Neutrophil (primary cell): Measurements from ENCODE around the gene TMEM229B.

Experiments
- H3K27ac ChIP-seq: fragments of 200-600 bp; sonication (generic); 2 replicates; pipeline ENCODE4 v1.5.1; 2016; ENCODE audit warnings: mild to moderate bottlenecking, moderate library complexity
- H3K27me3 ChIP-seq: fragments of 200-600 bp; sonication (generic); 2 replicates; pipeline ENCODE4 v1.6.0; 2016; ENCODE audit warnings: mild to moderate bottlenecking
- H3K36me3 ChIP-seq: fragments of 200-600 bp; sonication (generic); 2 replicates; pipeline ENCODE4 v1.5.1; 2017
- H3K4me1 ChIP-seq, 2 experiments: fragments of 200-600 bp in 1 of 2; sonication (generic) in 1 of 2; 1 replicate in 1 of 2; 2 replicates in 1 of 2; pipeline versions ENCODE4 v1.5.1 to v1.6.1; 2013 to 2016; ENCODE audit warnings: low read depth in 1 of 2, low read length in 1 of 2, mild to moderate bottlenecking in 1 of 2, moderate library complexity in 1 of 2; ENCODE audit not compliant: control insufficient read depth in 1 of 2, insufficient read depth in 1 of 2
- H3K4me3 ChIP-seq, 2 experiments: fragments of 200-600 bp in 1 of 2; sonication (generic) in 1 of 2; 1 replicate in 1 of 2; 2 replicates in 1 of 2; pipeline ENCODE4 v1.5.1; 2013 to 2016; ENCODE audit warnings: low read depth in 1 of 2, low read length in 1 of 2, mild to moderate bottlenecking in 1 of 2, moderate library complexity in 1 of 2
- H3K9me3 ChIP-seq: fragments of 200-600 bp; sonication (generic); 2 replicates; pipeline ENCODE4 v1.5.1; 2016
- TF ChIP-seq, protein P1 (sequence below): fragments of 200-600 bp; sonication (generic); IDR thresholded peaks from 2 replicates; pipeline ENCODE4 v1.5.1; 2016; ENCODE audit warnings: antibody characterized with exemption

The TMEM229B gene

DNA sequence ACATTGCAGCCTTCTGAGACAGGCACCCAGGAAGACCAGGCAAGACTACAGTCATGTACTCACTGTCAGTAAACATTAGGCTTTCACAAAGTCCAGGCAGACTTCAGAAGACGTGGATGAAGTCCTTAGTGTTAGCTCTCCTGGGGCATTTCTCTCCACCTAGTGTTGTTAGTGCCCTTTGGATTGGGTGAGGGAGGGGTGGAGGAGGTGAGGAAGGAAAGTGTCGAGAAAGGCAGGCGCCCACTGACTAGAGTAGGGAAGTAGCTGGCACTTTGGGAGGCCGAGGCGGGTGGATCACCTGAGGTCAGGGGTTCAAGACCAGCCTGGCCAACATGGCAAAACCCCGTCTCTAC is 20.2 kb downstream of the TMEM229B start:
- H3K27ac ChIP-seq, result no peak overlapping the region
- no peaks in the 10 kb centered on the region for H3K27me3 ChIP-seq
- no peak overlapping the region for H3K4me3 ChIP-seq
- H3K36me3 ChIP-seq, result peaks cover 5% of the 10 kb centered on the region
- no peaks in the 10 kb centered on the region for H3K9me3 ChIP-seq
- TF ChIP-seq, protein P1, sequence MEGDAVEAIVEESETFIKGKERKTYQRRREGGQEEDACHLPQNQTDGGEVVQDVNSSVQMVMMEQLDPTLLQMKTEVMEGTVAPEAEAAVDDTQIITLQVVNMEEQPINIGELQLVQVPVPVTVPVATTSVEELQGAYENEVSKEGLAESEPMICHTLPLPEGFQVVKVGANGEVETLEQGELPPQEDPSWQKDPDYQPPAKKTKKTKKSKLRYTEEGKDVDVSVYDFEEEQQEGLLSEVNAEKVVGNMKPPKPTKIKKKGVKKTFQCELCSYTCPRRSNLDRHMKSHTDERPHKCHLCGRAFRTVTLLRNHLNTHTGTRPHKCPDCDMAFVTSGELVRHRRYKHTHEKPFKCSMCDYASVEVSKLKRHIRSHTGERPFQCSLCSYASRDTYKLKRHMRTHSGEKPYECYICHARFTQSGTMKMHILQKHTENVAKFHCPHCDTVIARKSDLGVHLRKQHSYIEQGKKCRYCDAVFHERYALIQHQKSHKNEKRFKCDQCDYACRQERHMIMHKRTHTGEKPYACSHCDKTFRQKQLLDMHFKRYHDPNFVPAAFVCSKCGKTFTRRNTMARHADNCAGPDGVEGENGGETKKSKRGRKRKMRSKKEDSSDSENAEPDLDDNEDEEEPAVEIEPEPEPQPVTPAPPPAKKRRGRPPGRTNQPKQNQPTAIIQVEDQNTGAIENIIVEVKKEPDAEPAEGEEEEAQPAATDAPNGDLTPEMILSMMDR, result no peak
- H3K4me1 ChIP-seq, result no peaks in the 10 kb centered on the region

DNA sequence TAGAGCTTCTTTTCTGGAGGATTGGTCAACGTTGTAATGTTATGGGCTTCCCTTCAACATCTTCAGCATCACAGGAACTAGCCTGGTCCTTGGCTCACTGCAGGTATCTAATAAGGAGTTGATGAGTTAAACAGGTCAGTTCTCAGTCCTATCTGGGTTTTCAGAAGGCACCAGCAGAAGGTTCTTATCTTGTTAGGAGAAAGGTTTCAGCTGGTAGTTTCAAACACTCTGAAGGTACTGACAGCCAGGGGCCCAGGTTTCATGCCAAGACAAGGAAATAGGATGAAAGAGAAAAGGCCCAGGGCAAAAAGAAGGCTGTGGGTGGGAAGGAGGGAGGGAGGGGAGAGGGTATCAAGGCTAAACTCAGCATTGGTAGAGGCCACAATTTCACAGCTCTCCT is 21.4 kb downstream of the TMEM229B start:
- Histone ChIP-seq H3K4me1 (no peaks in the 10 kb centered on the region), H3K27ac (no peak overlapping the region), H3K9me3 (no peaks in the 10 kb centered on the region), H3K27me3 (no peaks in the 10 kb centered on the region), H3K36me3 (no peaks in the 10 kb centered on the region), H3K4me3 (no peak overlapping the region)
- TF ChIP-seq, protein P1, result no peak

DNA sequence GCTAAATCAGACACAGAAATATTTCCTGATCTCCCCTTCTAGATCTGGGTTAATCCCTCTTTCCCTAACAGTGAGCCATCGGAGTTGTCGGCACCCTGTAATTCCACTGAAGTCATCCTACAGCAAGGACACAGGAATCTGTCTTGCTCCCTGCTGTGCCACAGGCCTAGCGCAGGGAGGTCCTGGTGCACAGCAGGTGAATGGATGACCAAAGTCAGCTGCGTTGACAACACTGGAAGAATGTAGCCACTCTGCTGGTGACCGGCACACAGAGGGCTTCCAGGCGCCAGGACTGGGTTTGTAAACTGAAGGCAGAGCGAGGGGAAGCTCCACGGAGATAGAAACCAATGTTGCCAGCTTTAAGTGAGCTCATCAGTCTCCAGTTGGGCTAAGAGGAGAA is 23.6 kb downstream of the TMEM229B start:
- no peaks in the 10 kb centered on the region for H3K27me3 ChIP-seq
- no peaks in the 10 kb centered on the region for H3K4me1 ChIP-seq
- no peaks in the 10 kb centered on the region for H3K36me3 ChIP-seq
- H3K9me3 ChIP-seq, result no peaks in the 10 kb centered on the region
- no peak overlapping the region for H3K27ac ChIP-seq
- TF ChIP-seq, protein P1, result no peak
- H3K4me3 ChIP-seq, result no peak overlapping the region

DNA sequence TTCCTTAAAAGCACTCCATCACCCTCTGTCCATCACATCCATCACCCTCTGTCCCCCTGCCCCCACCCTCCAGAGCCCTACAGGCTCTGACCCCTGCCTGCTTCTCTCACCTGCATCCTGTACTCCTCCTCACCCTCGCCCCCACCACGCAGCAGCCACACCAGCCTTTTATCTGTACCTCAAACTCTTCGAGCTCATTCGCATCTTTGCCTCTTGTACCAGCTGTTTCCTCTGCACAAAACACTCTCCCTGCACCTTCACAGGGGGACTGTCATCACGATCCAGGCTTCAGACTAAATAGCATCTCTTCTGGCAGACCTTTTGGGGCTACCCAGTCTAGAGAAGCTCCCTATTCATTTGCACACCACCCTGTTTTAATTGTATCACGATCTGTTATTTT is 24.1 kb downstream of the TMEM229B start:
- no peaks in the 10 kb centered on the region for H3K9me3 ChIP-seq
- H3K36me3 ChIP-seq, result no peaks in the 10 kb centered on the region
- H3K4me1 ChIP-seq, result no peaks in the 10 kb centered on the region

DNA sequence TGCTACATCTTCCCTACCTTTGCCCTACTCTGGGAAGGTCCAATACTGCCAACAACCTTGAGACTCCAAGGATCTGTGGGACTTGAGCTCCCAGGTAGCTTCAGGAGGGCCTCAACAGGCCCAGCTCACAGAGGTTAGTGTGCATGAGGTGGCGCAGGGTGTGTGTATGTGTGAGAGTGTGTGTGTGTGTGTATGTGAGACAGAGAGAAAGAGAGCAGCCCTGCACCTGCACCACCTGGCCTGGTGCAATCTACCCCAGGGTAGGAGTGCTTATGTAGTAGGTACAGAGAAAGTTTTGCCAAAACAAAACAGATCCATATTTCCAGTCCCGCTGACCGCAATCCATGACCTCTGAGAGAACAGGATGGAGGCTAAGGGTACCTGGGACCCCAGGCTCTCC is 24.6 kb downstream of the TMEM229B start:
- Histone ChIP-seq H3K9me3 (no peaks in the 10 kb centered on the region), H3K4me1 (no peaks in the 10 kb centered on the region), H3K27me3 (no peaks in the 10 kb centered on the region), H3K27ac (no peak overlapping the region), H3K4me3 (no peak overlapping the region), H3K36me3 (no peaks in the 10 kb centered on the region)
- TF ChIP-seq, protein P1, result no peak

More for the DNA sequence above, 24.1 kb downstream of the TMEM229B start:
- no peaks in the 10 kb centered on the region for H3K27me3 ChIP-seq
- TF ChIP-seq, protein P1, result no peak
- no peak overlapping the region for H3K27ac ChIP-seq
- H3K4me3 ChIP-seq, result no peak overlapping the region

GRCh38 chr14:67461996-67462395 is 26.5 kb downstream of the TMEM229B start:
- Histone ChIP-seq H3K27ac (no peak overlapping the region), H3K9me3 (no peaks in the 10 kb centered on the region), H3K27me3 (no peaks in the 10 kb centered on the region), H3K4me3 (no peak overlapping the region), H3K36me3 (no peaks in the 10 kb centered on the region), H3K4me1 (no peaks in the 10 kb centered on the region)
- TF ChIP-seq, protein P1, result no peak
